Aorta (tissue), 5 donors: ENCODE measurements around the gene FAM131C. TPM values are rescaled to one million over a fixed set of nuclear protein-coding genes. Genes with fewer than 3 reads are reported as not detected.
"Not testable (repeated sequence)": the region's sequence is repeated elsewhere in the genome, so short reads cannot be mapped to it uniquely, and the experiment has no call there.

Source experiments
- ATAC-seq: fragments of 200-7000 bp; cut with Tn5 transposase; one replicate; pipeline ENCODE4 v1.9.1; 2022; ENCODE audit warnings: moderate library complexity; ENCODE audit not compliant: low FRiP score
- DNase-seq, 2 donors: peaks; one replicate each; pipeline ENCODE4 v3.0.0-alpha.2; 2020
- H3K27ac ChIP-seq, 2 donors: one replicate each; pipeline ENCODE4 v1.5.1; 2013; ENCODE audit warnings: low read length in 2 of 2, mild to moderate bottlenecking in 2 of 2, moderate library complexity in 2 of 2, control low read depth in 1 of 2, inconsistent platforms in 1 of 2, low read depth in 1 of 2
- H3K27me3 ChIP-seq, 2 donors: one replicate each; pipeline ENCODE4 v1.6.1; 2013; ENCODE audit warnings: control low read depth in 1 of 2, low read length in 1 of 2, mild to moderate bottlenecking in 1 of 2, moderate library complexity in 1 of 2; ENCODE audit not compliant: insufficient read depth in 2 of 2, control insufficient read depth in 1 of 2
- H3K36me3 ChIP-seq, 2 donors: one replicate each; pipeline ENCODE4 v1.6.1; 2013; ENCODE audit warnings: control low read depth in 1 of 2, low read length in 1 of 2, mild to moderate bottlenecking in 1 of 2; ENCODE audit not compliant: insufficient read depth in 2 of 2, control insufficient read depth in 1 of 2
- H3K4me1 ChIP-seq, 2 donors: one replicate each; pipeline ENCODE4 v1.6.1; 2013; ENCODE audit warnings: low read length in 2 of 2, control low read depth in 1 of 2, mild to moderate bottlenecking in 1 of 2, moderate library complexity in 1 of 2; ENCODE audit not compliant: insufficient read depth in 2 of 2, control insufficient read depth in 1 of 2
- H3K4me3 ChIP-seq, 2 donors: one replicate each; pipeline ENCODE4 v1.5.1; 2013; ENCODE audit warnings: low read length in 2 of 2, control low read depth in 1 of 2, mild to moderate bottlenecking in 1 of 2
- H3K9me3 ChIP-seq: one replicate; pipeline ENCODE4 v1.6.1; 2013; ENCODE audit warnings: mild to moderate bottlenecking, low read length; ENCODE audit not compliant: control insufficient read depth
- WGBS, 2 donors: extraction: QIAGEN DNeasy Blood & Tissue Kit; methylation state at CpG; one replicate each; pipeline ENCODE4 v1.1.7; 2013; 5-methylcytosine and 5-hydroxymethylcytosine counted together
- intact Hi-C, 2 donors: fragments of 100-400 bp; cut with DNase I; formaldehyde crosslinking; loops; one replicate each; pipeline versions ENCODE4 v1.14.2 to v1.15.0; 2022
- polyA plus RNA-seq, 2 donors: library from polyadenylated mRNA; stranded (reverse); fragments of 200-250 nt; gene quantifications; one replicate each; pipeline ENCODE4 v1.2.3, GENCODE V29; 2013
- total RNA-seq, 2 donors: library from RNA; stranded (reverse); fragmentation: NEBNext Ultra II Directional; extraction: Animal tissue kit (Norgen Biotek cat#: 25700); gene quantifications; one replicate each; pipeline ENCODE4 v1.2.1, GENCODE V29; 2021
- donor health status: healthy with polysubstance abuse.
- donor health status: Bipolar disorder and iron deficiency.
- donor health status: DM: no; HTN: no; CAD: no.
- donor health status: DM: no; HTN: no; CAD: no.
- donor health status: DM: yes; HTN: yes; CAD: no.

The FAM131C gene
- total and polyA plus RNA-seq, 4 donors = 0.26 to 0.67 TPM; not detected in 2

GRCh38 chr1:16051949-16052348, 21.5 kb downstream of the FAM131C start:
- H3K4me1 ChIP-seq, H3K27ac ChIP-seq, DNase-seq, H3K9me3 ChIP-seq, H3K27me3 ChIP-seq, intact Hi-C loops, H3K4me3 ChIP-seq, ATAC-seq, H3K36me3 ChIP-seq: not testable (repeated sequence)
- WGBS, 2 donors = 86 to 91% methylated on average over 11 to 12 of the region's 12 CpGs

- 86 to 87% methylated on average over 3 of the region's 3 CpGs for WGBS, 2 donors
- DNase-seq (no peak), ATAC-seq (no peak)
- intact Hi-C loops = no loop called here
- no peaks in the 10 kb centered on the region for H3K27me3 ChIP-seq
- H3K4me1 ChIP-seq = no peaks in the 10 kb centered on the region
- no peak overlapping the region for H3K4me3 ChIP-seq
- no peaks in the 10 kb centered on the region for H3K9me3 ChIP-seq
- no peak overlapping the region for H3K27ac ChIP-seq
- no peaks in the 10 kb centered on the region for H3K36me3 ChIP-seq
Measured at GRCh38 chr1:16051039-16051438, 22.4 kb downstream of the FAM131C start.

- no peaks in the 10 kb centered on the region for H3K4me1 ChIP-seq
- H3K36me3 ChIP-seq = no peaks in the 10 kb centered on the region
- 90 to 92% methylated on average over 6 to 7 of the region's 7 CpGs for WGBS, 2 donors
- DNase-seq = no peak
- no peaks in the 10 kb centered on the region for H3K27me3 ChIP-seq
- intact Hi-C loops = loop anchor here in 1 of 2 donors (1.0 kb wide), 1 partner anchor 9 kb away; no protein-coding TSS in a partner anchor
- no peak overlapping the region for H3K4me3 ChIP-seq
- H3K27ac ChIP-seq = no peak overlapping the region
- ATAC-seq = no peak
- no peaks in the 10 kb centered on the region for H3K9me3 ChIP-seq
Measured at GRCh38 chr1:16050328-16050727, 23.1 kb downstream of the FAM131C start.

GRCh38 chr1:16048573-16049189, 24.8 kb downstream of the FAM131C start:
- 5% methylated on average over 19 to 25 of the region's 25 CpGs for WGBS, 2 donors
- H3K9me3 ChIP-seq = no peaks in the 10 kb centered on the region
- intact Hi-C loops = loop anchor here in 1 of 2 donors (5.0 kb wide), 1 partner anchor 36 kb away; no protein-coding TSS in a partner anchor
- ATAC-seq = peak; percentile 26
- no peak overlapping the region for H3K27ac ChIP-seq
- H3K4me3 ChIP-seq = peak overlapping the region in 1 of 2 donors; percentile 5
- H3K36me3 ChIP-seq = no peaks in the 10 kb centered on the region
- DNase-seq = peak in 1 of 2 donors; percentile 86
- H3K27me3 ChIP-seq = no peaks in the 10 kb centered on the region
- no peaks in the 10 kb centered on the region for H3K4me1 ChIP-seq

- Histone ChIP-seq H3K27me3 (no peaks in the 10 kb centered on the region), H3K27ac (no peak overlapping the region), H3K36me3 (no peaks in the 10 kb centered on the region), H3K4me3 (no peak overlapping the region), H3K4me1 (no peaks in the 10 kb centered on the region), H3K9me3 (no peaks in the 10 kb centered on the region)
- WGBS, 2 donors = 77 to 79% methylated on average over 19 of the region's 19 CpGs
- ATAC-seq = no peak
- intact Hi-C loops = loop anchor here in 1 of 2 donors (5.0 kb wide), 1 partner anchor 36 kb away; no protein-coding TSS in a partner anchor
- DNase-seq = no peak
Measured at GRCh38 chr1:16047791-16048475, 25.5 kb downstream of the FAM131C start.

- Histone ChIP-seq H3K27me3 (no peaks in the 10 kb centered on the region), H3K36me3 (no peaks in the 10 kb centered on the region), H3K4me1 (no peaks in the 10 kb centered on the region), H3K9me3 (no peaks in the 10 kb centered on the region), H3K4me3 (no peak overlapping the region), H3K27ac (no peak overlapping the region)
- 59 to 62% methylated on average over 7 of the region's 7 CpGs for WGBS, 2 donors
- intact Hi-C loops = loop anchor here in 1 of 2 donors (5.0 kb wide), 1 partner anchor 35 kb away; no protein-coding TSS in a partner anchor
- DNase-seq = peak in 1 of 2 donors; percentile 75
- ATAC-seq = no peak
Measured at GRCh38 chr1:16046842-16047241, 26.6 kb downstream of the FAM131C start.

GRCh38 chr1:16043950-16044349, 29.5 kb downstream of the FAM131C start:
- no peaks in the 10 kb centered on the region for H3K27me3 ChIP-seq
- ATAC-seq = no peak
- no peaks in the 10 kb centered on the region for H3K36me3 ChIP-seq
- H3K4me1 ChIP-seq = no peaks in the 10 kb centered on the region
- no peak for DNase-seq
- no peak overlapping the region for H3K27ac ChIP-seq
- 76 to 93% methylated on average over 2 to 5 of the region's 5 CpGs for WGBS, 2 donors
- no peak overlapping the region for H3K4me3 ChIP-seq
- no peaks in the 10 kb centered on the region for H3K9me3 ChIP-seq
- intact Hi-C loops = no loop called here

- Histone ChIP-seq H3K27me3 (no peaks in the 10 kb centered on the region), H3K27ac (no peak within 1 kb of the TSS), H3K36me3 (no peaks in the 10 kb centered on the region), H3K9me3 (no peaks in the 10 kb centered on the region), H3K4me1 (no peaks in the 10 kb centered on the region), H3K4me3 (no peak within 1 kb of the TSS)
- ATAC-seq (no peak), DNase-seq (no peak)
- WGBS, 2 donors = 57 to 77% methylated on average over 7 of the region's 7 CpGs
- intact Hi-C loops = no loop called here
Measured at GRCh38 chr1:16043521-16043920, 29.9 kb downstream of the FAM131C start, which contains the start of gene CLCNKB. TSS of gene CLCNKB (plus strand) at chr1:16043782. CDS start at chr1:16044493, 711 bp downstream.

GRCh38 chr1:16042654-16043053, 30.8 kb downstream of the FAM131C start:
- H3K4me1 ChIP-seq, H3K4me3 ChIP-seq, H3K36me3 ChIP-seq, H3K9me3 ChIP-seq, ATAC-seq, H3K27ac ChIP-seq, DNase-seq, intact Hi-C loops, H3K27me3 ChIP-seq: not testable (repeated sequence)
- 84 to 93% methylated on average over 9 of the region's 9 CpGs for WGBS, 2 donors
